Epithelial cell of prostate (primary cell): ENCODE results near the gene ZMYND15.
A peak's percentile ranks its signal among the peaks of the same experiment; 100 is the strongest.

ENCODE experiments used
- DNase-seq: peaks from one replicate; pipeline ENCODE4 v3.0.0-alpha.2; 2011; ENCODE audit warnings: low read depth, low spot score
- H3K27ac ChIP-seq: fragments of 450-650 bp; 2 replicates; pipeline ENCODE4 v1.5.1; 2017; ENCODE audit warnings: mild to moderate bottlenecking

The ZMYND15 gene

GRCh38 chr17:4715063-4715744 is 24.4 kb upstream of the ZMYND15 start:
- DNase-seq = no peak
- H3K27ac ChIP-seq = no peak overlapping the region

DNA sequence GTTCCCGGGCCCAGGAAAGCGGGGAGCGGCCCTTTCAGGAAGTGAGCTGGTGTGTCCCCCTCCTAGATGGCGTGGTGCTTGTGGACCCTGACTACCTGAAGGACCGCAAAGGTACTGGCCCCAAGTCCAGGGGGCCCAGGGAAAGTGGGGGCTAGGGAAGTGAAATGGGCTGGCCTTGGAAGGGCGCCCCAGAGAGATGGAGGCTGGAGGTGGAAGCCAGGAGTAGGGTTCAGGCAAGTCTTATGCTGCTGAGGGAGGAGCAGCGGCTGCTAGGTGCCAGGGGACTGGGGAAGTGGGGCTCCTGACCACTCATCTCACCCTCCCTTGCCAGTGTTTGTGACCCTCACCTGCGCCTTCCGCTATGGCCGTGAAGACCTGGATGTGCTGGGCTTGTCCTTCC is 23.6 kb upstream of the ZMYND15 start:
- no peak for DNase-seq
- H3K27ac ChIP-seq = no peak overlapping the region

- no peak for DNase-seq
- H3K27ac ChIP-seq = no peak overlapping the region
Measured at GRCh38 chr17:4717791-4718190, 21.8 kb upstream of the ZMYND15 start.

DNA sequence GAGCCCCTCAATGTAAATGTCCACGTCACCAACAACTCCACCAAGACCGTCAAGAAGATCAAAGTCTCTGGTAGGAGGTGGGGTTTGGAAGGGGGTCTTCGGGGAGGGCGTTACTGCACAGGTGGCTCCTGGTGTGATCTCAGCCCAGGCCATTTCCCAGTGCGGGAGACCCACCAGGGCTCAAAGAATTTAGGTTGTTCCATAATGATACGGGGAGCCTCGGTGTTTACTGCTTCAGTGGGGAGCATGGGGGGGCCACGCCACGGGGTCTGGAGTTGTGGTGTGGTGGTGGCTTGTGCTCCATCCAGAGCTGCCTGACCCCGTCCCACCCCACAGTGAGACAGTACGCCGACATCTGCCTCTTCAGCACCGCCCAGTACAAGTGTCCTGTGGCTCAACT is 21.4 kb upstream of the ZMYND15 start:
- H3K27ac ChIP-seq = no peak overlapping the region

GRCh38 chr17:4719146-4719545 is 20.5 kb upstream of the ZMYND15 start:
- H3K27ac ChIP-seq = no peak overlapping the region
- DNase-seq = no peak

More for the DNA sequence above, 21.4 kb upstream of the ZMYND15 start:
- DNase-seq = no peak

- no peak for DNase-seq
- no peak overlapping the region for H3K27ac ChIP-seq
Measured at GRCh38 chr17:4719684-4720221, 19.9 kb upstream of the ZMYND15 start.

GRCh38 chr17:4720787-4721186 is 18.8 kb upstream of the ZMYND15 start:
- no peak overlapping the region for H3K27ac ChIP-seq

GRCh38 chr17:4721203-4722135 is 18.2 kb upstream of the ZMYND15 start:
- no peak for DNase-seq
- H3K27ac ChIP-seq = no peak overlapping the region

More at GRCh38 chr17:4720787-4721186, 18.8 kb upstream of the ZMYND15 start:
- DNase-seq = no peak

- no peak overlapping the region for H3K27ac ChIP-seq
Measured at GRCh38 chr17:4722678-4723240, 16.9 kb upstream of the ZMYND15 start.

DNA sequence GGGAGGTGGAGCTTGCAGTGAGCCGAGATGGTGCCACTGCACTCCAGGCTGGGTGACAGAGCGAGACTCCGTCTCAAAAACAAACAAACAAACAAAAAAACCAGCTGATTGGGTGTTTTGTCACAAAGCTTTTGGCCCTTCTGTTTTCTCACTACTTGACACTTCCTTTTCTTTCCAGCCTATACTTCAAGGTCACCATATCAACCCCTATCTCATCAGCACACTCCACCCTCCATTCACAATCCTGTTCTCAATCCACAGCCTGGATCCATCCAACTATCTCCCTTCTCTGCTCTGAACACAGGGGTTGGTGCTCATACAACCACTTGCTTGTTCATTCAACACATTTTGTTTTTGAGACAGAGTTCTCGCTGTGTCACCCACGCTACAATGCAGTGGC is 15.0 kb upstream of the ZMYND15 start:
- DNase-seq = no peak
- H3K27ac ChIP-seq = no peak overlapping the region

More at GRCh38 chr17:4722678-4723240, 16.9 kb upstream of the ZMYND15 start:
- no peak for DNase-seq

DNA sequence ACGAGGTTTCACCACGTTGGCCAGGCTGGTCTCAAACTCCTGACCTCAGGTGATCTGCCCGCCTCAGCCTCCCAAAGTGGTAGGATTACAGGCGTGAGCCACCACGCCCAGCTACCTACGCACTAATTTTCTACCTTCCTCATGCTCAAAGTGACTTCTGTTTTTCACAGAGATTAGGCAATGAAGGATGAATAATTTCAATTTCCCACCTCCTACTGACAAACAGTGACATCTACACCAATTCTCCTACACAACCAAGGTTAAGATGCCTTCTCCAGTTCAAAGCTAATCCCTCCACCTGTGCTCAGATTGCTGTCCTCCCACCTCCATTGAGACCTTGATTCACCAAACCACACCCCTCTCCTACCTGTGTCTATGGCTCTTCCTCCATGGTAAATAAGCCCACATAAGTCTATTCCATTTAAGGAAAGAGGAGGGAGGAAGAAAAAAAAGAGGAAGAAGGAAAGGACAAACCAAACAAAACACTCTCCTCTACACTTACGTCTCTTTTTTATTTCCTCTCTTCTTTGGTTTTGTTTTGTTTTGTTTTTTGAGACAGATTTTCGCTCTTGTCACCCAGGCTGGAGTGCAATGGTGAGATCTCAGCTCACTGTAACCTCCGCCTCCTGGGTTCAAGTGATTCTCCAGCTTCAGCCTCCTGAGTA is 13.9 kb upstream of the ZMYND15 start:
- H3K27ac ChIP-seq = no peak overlapping the region

DNA sequence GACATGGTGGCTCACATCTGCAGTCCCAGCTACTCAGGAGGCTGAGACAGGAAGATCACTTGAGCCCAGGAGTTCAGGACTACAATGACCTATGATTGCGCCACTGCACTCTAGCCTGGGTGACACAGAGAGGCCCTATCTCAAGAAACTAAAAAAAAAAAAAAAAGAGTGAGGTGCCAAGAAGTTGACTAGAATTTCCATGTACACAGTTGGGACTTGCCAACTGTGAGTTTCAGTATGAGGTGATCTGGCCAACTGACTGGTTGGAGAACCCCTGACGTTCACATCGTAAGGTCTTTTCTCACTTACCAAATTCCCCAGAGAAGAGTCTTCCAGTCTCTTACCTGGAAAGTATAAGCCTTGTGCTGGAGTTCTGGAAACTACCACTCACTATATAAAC is 11.5 kb upstream of the ZMYND15 start:
- DNase-seq = no peak
- H3K27ac ChIP-seq = no peak overlapping the region

More for the DNA sequence above, 13.9 kb upstream of the ZMYND15 start:
- DNase-seq = no peak

GRCh38 chr17:4733073-4733531 is 6.5 kb upstream of the ZMYND15 start:
- H3K27ac ChIP-seq = no peak overlapping the region
- no peak for DNase-seq

DNA sequence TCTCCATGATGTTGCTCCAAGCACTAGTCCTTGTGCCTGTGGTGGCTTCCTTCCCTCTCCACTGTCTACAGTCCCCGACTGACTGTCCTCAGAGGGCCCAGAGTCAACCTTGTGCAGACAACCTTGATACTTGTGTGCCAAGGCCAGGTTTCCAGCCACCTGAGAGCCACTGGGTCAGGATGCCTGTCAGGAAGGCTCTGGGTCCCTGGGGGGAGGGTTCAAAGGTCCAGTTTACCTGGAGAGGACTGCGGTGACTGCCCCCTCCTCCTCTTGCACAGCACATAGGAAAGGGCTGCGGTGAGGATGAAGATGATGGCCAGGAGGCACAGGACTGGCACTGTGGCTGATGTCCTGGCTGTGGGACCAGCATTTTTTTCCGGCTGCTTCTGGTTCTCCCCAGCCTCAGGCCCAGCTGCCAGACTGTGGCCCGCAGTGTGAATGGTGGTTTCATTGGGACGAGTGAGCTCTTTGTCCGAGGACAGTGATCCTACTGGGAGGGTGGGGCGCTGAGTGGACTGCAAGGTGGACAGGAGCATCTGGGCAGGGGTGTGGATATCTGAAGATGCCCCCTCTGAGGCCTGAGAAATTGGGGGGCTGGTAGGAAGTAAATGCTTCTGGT is 4.7 kb upstream of the ZMYND15 start:
- H3K27ac ChIP-seq = no peak overlapping the region
- DNase-seq = no peak

GRCh38 chr17:4735876-4736651 is 3.6 kb upstream of the ZMYND15 start:
- no peak overlapping the region for H3K27ac ChIP-seq
- no peak for DNase-seq

- H3K27ac ChIP-seq = peak overlapping the region; percentile 72
- DNase-seq = peak; percentile 61
Measured at GRCh38 chr17:4738136-4739121, 1.2 kb upstream of the ZMYND15 start.

DNA sequence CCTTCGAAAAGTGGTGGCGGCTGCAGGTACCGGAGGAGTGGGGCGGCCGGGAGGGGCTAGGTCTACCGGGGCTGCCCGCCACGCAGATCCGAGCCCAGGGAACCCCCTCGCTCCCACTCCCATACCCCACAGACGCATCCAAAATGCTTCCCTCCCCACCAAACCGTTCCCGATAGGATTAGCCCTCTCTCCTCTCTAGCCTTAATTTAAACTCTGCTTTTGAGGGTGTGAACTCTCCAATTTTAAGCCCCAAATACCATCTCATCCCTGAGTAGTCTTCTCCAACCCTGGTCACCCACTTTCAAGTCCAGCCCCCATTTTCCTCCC is 355 bp downstream of the ZMYND15 start:
- no peak for DNase-seq
- no peak overlapping the region for H3K27ac ChIP-seq

DNA sequence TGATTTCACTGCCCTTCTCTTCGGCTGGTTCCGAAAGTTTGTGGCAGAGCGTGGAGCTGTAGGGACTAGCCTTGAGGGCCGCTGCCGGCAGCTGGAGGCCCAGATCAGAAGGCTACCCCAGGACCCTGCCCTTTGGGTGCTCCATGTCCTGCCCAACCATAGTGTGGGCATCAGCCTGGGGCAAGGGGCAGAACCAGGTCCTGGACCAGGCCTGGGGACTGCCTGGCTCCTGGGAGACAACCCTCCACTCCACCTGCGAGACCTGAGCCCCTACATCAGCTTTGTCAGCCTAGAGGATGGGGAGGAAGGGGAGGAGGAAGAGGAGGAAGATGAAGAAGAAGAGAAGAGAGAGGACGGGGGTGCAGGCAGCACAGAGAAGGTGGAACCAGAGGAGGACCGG is 951 bp downstream of the ZMYND15 start:
- no peak overlapping the region for H3K27ac ChIP-seq
- DNase-seq = no peak
